GM23338 (cell line): ENCODE measurements around the gene RILPL1. TPM values are rescaled to one million over a fixed set of nuclear protein-coding genes. Genes with fewer than 3 reads are reported as not detected.

Source experiments
- ATAC-seq: fragments of 200-7000 bp; cut with Tn5 transposase; 3 replicates; pipeline ENCODE4 v1.9.1; 2020
- DNase-seq: peaks from one replicate; pipeline ENCODE4 v3.0.0-alpha.2; 2015; ENCODE audit warnings: low spot score
- H2AFZ ChIP-seq: fragments of 200-600 bp; sonication (generic); 2 replicates; pipeline ENCODE4 v1.8.0; 2016; ENCODE audit warnings: antibody characterized with exemption, mild to moderate bottlenecking, moderate library complexity
- H3F3A ChIP-seq: fragments of 200-600 bp; sonication (generic); replicated peaks from 2 replicates; pipeline ENCODE4 v1.8.0; 2017; ENCODE audit warnings: antibody characterized with exemption, mixed run types, low read depth
- H3K27ac ChIP-seq: fragments of 200-600 bp; sonication (generic); 2 replicates; pipeline ENCODE4 v1.6.1; 2016; ENCODE audit warnings: low read depth
- H3K27me3 ChIP-seq: fragments of 200-600 bp; sonication (generic); 2 replicates; pipeline ENCODE4 v1.8.0; 2016; ENCODE audit warnings: mild to moderate bottlenecking, mixed run types, moderate library complexity; ENCODE audit not compliant: insufficient read depth
- H3K36me3 ChIP-seq: fragments of 200-600 bp; sonication (generic); 2 replicates; pipeline ENCODE4 v1.8.0; 2016; ENCODE audit warnings: mild to moderate bottlenecking; ENCODE audit not compliant: insufficient read depth
- H3K4me1 ChIP-seq: fragments of 200-600 bp; sonication (generic); 2 replicates; pipeline ENCODE4 v1.8.0; 2016; ENCODE audit warnings: mild to moderate bottlenecking, moderate library complexity; ENCODE audit not compliant: insufficient read depth
- H3K4me2 ChIP-seq: fragments of 200-600 bp; sonication (generic); 2 replicates; pipeline ENCODE4 v1.7.1; 2017; ENCODE audit warnings: mixed run types
- H3K4me3 ChIP-seq: fragments of 200-600 bp; sonication (generic); 2 replicates; pipeline ENCODE4 v1.6.1; 2016; ENCODE audit warnings: mixed run types
- H3K79me2 ChIP-seq: fragments of 200-600 bp; sonication (generic); replicated peaks from 2 replicates; pipeline ENCODE4 v1.8.0; 2017; ENCODE audit warnings: mild to moderate bottlenecking; ENCODE audit not compliant: insufficient read depth
- H3K9me2 ChIP-seq: fragments of 200-600 bp; sonication (generic); 2 replicates; pipeline ENCODE4 v1.8.0; 2017; ENCODE audit not compliant: insufficient read depth
- H4K20me1 ChIP-seq: fragments of 200-600 bp; sonication (generic); replicated peaks from 2 replicates; pipeline ENCODE4 v1.8.0; 2017; ENCODE audit warnings: mild to moderate bottlenecking; ENCODE audit not compliant: insufficient read depth
- H3K27ac Mint-ChIP-seq: 2 replicates; pipeline ENCODE4 v1.8.0; 2020; ENCODE audit warnings: inconsistent platforms, mild to moderate bottlenecking, moderate library complexity, mixed read lengths
- H3K27me3 Mint-ChIP-seq: 3 replicates; pipeline ENCODE4 v1.8.0; 2022; ENCODE audit warnings: low read depth, mild to moderate bottlenecking, moderate library complexity, mixed read lengths, inconsistent platforms; ENCODE audit not compliant: insufficient read depth, poor library complexity
- H3K36me3 Mint-ChIP-seq: 3 replicates; pipeline ENCODE4 v1.8.0; 2021; ENCODE audit warnings: low read depth, mild to moderate bottlenecking, inconsistent platforms, moderate library complexity, mixed read lengths
- H3K4me1 Mint-ChIP-seq: 3 replicates; pipeline ENCODE4 v1.8.0; 2020; ENCODE audit warnings: mild to moderate bottlenecking, inconsistent platforms, mixed read lengths
- H3K4me3 Mint-ChIP-seq: 3 replicates; pipeline ENCODE4 v1.8.0; 2021; ENCODE audit warnings: moderate library complexity, mild to moderate bottlenecking, inconsistent platforms, mixed read lengths
- H3K9me3 Mint-ChIP-seq: 3 replicates; pipeline ENCODE4 v1.8.0; 2020; ENCODE audit warnings: moderate library complexity, mild to moderate bottlenecking, inconsistent platforms, mixed read lengths
- EZH2 ChIP-seq: fragments of 200-600 bp; sonication (generic); IDR thresholded peaks from one replicate; pipeline ENCODE4 v1.8.0; 2017; ENCODE audit warnings: antibody characterized with exemption, mild to moderate bottlenecking, low read depth; ENCODE audit not compliant: unreplicated experiment
- JUNB ChIP-seq: IDR thresholded peaks from one replicate; pipeline ENCODE4 v1.6.1; 2016; ENCODE audit warnings: antibody characterized with exemption; ENCODE audit not compliant: unreplicated experiment
- NANOG ChIP-seq: IDR thresholded peaks from 2 replicates; pipeline ENCODE4 v1.6.1; 2016; ENCODE audit warnings: antibody characterized with exemption, borderline replicate concordance
- STAT1 ChIP-seq: IDR thresholded peaks from one replicate; pipeline ENCODE4 v1.6.1; 2016; ENCODE audit warnings: antibody characterized with exemption; ENCODE audit not compliant: unreplicated experiment
- ZNF114 ChIP-seq: fragments of 250-450 bp; sonication (Bioruptor Pico); IDR thresholded peaks from 2 replicates; pipeline ENCODE4 v1.5.0; 2020; ENCODE audit warnings: mild to moderate bottlenecking, moderate library complexity
- ZNF331 ChIP-seq: fragments of 250-450 bp; sonication (Bioruptor Pico); IDR thresholded peaks from 2 replicates; pipeline ENCODE4 v1.5.0; 2020; ENCODE audit warnings: low read depth, mild to moderate bottlenecking, moderate library complexity
- polyA plus RNA-seq: library from polyadenylated mRNA; unstranded; fragments of >200 nt; fragmentation: Nextera tagmentation; extraction: Ambion mirVana; gene quantifications from 2 replicates; pipeline ENCODE4 v1.2.1, GENCODE V29; 2016
- total RNA-seq: library from RNA; depleted of rRNA; stranded (reverse); fragments of >200 nt; shearing (Covaris generic); gene quantifications from 2 replicates; pipeline ENCODE4 v1.2.3, GENCODE V29; 2014
- TF ChIP-seq, protein P1 (sequence below): IDR thresholded peaks from one replicate; pipeline ENCODE4 v1.6.1; 2018; ENCODE audit warnings: antibody characterized with exemption; ENCODE audit not compliant: unreplicated experiment
- TF ChIP-seq, protein P2 (sequence below): fragments of 250-450 bp; sonication (Bioruptor Pico); IDR thresholded peaks from 2 replicates; pipeline ENCODE4 v1.5.0; 2020; ENCODE audit warnings: mild to moderate bottlenecking, moderate library complexity
- TF ChIP-seq, protein P3 (sequence below), 2 experiments: fragments of 200-600 bp in 1 of 2; sonication (generic) in 1 of 2; conservative IDR thresholded peaks; 2 replicates each; pipeline versions ENCODE4 v1.5.1 to v1.6.1; 2016 to 2017; ENCODE audit warnings: antibody characterized with exemption in 2 of 2, low read depth in 2 of 2, mild to moderate bottlenecking in 2 of 2, moderate library complexity in 1 of 2
- TF ChIP-seq, protein P4 (sequence below): IDR thresholded peaks from 2 replicates; pipeline ENCODE4 v1.6.1; 2016; ENCODE audit warnings: antibody characterized with exemption

RILPL1 gene
- total and polyA plus RNA-seq, 2 experiments from 2014 or later = 3.9 to 7.9 TPM

DNA sequence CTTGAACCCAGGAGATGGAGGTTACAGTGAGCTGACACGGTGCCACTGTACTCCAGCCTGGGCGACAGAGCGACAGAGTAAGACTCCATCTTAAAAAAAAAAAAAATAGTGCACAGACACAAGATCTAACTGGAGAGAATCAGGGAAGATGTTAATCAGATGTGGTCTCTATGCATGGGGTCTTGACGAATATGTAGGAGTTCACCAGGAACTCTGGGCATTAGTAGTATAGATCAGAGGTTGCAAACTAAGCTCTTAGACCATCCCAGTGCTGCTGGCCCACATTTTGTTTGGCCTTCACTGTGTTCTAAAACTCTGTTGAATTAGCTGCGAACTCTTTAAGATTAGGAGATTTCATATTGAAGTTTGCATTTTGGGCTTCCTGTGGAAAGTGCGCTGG is 43.9 kb downstream of the RILPL1 start:
- DNase-seq = no peak
- Histone ChIP-seq H3K4me2 (no peak overlapping the region), H3K4me1 (no peaks in the 10 kb centered on the region), H3K27ac (no peak overlapping the region), H3K9me2 (no peaks in the 10 kb centered on the region), H3K27me3 (no peaks in the 10 kb centered on the region), H3K4me3 (no peak overlapping the region), H4K20me1 (no peaks in the 10 kb centered on the region), H3F3A (no peaks in the 10 kb centered on the region), H3K79me2 (no peaks in the 10 kb centered on the region), H2AFZ (no peak overlapping the region), H3K36me3 (no peaks in the 10 kb centered on the region)
- Mint-ChIP-seq H3K27me3 (peaks cover 9% of the 10 kb centered on the region), H3K4me1 (peaks cover 14% of the 10 kb centered on the region), H3K4me3 (no peak overlapping the region), H3K9me3 (no peaks in the 10 kb centered on the region), H3K27ac (no peak overlapping the region), H3K36me3 (no peaks in the 10 kb centered on the region; the same call in 2 of the 3 replicates)
- no peak for ATAC-seq
- TF ChIP-seq JUNB = no peak
- TF ChIP-seq NANOG = no peak
- TF ChIP-seq ZNF114 (CRISPR knock-in tag) = no peak
- TF ChIP-seq EZH2 = no peak
- TF ChIP-seq, protein P1, sequence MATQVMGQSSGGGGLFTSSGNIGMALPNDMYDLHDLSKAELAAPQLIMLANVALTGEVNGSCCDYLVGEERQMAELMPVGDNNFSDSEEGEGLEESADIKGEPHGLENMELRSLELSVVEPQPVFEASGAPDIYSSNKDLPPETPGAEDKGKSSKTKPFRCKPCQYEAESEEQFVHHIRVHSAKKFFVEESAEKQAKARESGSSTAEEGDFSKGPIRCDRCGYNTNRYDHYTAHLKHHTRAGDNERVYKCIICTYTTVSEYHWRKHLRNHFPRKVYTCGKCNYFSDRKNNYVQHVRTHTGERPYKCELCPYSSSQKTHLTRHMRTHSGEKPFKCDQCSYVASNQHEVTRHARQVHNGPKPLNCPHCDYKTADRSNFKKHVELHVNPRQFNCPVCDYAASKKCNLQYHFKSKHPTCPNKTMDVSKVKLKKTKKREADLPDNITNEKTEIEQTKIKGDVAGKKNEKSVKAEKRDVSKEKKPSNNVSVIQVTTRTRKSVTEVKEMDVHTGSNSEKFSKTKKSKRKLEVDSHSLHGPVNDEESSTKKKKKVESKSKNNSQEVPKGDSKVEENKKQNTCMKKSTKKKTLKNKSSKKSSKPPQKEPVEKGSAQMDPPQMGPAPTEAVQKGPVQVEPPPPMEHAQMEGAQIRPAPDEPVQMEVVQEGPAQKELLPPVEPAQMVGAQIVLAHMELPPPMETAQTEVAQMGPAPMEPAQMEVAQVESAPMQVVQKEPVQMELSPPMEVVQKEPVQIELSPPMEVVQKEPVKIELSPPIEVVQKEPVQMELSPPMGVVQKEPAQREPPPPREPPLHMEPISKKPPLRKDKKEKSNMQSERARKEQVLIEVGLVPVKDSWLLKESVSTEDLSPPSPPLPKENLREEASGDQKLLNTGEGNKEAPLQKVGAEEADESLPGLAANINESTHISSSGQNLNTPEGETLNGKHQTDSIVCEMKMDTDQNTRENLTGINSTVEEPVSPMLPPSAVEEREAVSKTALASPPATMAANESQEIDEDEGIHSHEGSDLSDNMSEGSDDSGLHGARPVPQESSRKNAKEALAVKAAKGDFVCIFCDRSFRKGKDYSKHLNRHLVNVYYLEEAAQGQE = no peak
- TF ChIP-seq, protein P2, sequence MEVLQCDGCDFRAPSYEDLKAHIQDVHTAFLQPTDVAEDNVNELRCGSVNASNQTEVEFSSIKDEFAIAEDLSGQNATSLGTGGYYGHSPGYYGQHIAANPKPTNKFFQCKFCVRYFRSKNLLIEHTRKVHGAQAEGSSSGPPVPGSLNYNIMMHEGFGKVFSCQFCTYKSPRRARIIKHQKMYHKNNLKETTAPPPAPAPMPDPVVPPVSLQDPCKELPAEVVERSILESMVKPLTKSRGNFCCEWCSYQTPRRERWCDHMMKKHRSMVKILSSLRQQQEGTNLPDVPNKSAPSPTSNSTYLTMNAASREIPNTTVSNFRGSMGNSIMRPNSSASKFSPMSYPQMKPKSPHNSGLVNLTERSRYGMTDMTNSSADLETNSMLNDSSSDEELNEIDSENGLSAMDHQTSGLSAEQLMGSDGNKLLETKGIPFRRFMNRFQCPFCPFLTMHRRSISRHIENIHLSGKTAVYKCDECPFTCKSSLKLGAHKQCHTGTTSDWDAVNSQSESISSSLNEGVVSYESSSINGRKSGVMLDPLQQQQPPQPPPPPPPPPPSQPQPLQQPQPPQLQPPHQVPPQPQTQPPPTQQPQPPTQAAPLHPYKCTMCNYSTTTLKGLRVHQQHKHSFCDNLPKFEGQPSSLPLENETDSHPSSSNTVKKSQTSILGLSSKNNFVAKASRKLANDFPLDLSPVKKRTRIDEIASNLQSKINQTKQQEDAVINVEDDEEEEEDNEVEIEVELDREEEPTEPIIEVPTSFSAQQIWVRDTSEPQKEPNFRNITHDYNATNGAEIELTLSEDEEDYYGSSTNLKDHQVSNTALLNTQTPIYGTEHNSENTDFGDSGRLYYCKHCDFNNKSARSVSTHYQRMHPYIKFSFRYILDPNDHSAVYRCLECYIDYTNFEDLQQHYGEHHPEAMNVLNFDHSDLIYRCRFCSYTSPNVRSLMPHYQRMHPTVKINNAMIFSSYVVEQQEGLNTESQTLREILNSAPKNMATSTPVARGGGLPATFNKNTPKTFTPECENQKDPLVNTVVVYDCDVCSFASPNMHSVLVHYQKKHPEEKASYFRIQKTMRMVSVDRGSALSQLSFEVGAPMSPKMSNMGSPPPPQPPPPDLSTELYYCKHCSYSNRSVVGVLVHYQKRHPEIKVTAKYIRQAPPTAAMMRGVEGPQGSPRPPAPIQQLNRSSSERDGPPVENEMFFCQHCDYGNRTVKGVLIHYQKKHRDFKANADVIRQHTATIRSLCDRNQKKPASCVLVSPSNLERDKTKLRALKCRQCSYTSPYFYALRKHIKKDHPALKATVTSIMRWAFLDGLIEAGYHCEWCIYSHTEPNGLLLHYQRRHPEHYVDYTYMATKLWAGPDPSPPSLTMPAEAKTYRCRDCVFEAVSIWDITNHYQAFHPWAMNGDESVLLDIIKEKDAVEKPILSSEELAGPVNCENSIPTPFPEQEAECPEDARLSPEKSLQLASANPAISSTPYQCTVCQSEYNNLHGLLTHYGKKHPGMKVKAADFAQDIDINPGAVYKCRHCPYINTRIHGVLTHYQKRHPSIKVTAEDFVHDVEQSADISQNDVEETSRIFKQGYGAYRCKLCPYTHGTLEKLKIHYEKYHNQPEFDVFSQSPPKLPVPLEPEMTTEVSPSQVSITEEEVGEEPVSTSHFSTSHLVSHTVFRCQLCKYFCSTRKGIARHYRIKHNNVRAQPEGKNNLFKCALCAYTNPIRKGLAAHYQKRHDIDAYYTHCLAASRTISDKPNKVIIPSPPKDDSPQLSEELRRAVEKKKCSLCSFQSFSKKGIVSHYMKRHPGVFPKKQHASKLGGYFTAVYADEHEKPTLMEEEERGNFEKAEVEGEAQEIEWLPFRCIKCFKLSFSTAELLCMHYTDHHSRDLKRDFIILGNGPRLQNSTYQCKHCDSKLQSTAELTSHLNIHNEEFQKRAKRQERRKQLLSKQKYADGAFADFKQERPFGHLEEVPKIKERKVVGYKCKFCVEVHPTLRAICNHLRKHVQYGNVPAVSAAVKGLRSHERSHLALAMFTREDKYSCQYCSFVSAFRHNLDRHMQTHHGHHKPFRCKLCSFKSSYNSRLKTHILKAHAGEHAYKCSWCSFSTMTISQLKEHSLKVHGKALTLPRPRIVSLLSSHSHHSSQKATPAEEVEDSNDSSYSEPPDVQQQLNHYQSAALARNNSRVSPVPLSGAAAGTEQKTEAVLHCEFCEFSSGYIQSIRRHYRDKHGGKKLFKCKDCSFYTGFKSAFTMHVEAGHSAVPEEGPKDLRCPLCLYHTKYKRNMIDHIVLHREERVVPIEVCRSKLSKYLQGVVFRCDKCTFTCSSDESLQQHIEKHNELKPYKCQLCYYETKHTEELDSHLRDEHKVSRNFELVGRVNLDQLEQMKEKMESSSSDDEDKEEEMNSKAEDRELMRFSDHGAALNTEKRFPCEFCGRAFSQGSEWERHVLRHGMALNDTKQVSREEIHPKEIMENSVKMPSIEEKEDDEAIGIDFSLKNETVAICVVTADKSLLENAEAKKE = no peak
- no peak for TF ChIP-seq STAT1
- TF ChIP-seq, protein P3, sequence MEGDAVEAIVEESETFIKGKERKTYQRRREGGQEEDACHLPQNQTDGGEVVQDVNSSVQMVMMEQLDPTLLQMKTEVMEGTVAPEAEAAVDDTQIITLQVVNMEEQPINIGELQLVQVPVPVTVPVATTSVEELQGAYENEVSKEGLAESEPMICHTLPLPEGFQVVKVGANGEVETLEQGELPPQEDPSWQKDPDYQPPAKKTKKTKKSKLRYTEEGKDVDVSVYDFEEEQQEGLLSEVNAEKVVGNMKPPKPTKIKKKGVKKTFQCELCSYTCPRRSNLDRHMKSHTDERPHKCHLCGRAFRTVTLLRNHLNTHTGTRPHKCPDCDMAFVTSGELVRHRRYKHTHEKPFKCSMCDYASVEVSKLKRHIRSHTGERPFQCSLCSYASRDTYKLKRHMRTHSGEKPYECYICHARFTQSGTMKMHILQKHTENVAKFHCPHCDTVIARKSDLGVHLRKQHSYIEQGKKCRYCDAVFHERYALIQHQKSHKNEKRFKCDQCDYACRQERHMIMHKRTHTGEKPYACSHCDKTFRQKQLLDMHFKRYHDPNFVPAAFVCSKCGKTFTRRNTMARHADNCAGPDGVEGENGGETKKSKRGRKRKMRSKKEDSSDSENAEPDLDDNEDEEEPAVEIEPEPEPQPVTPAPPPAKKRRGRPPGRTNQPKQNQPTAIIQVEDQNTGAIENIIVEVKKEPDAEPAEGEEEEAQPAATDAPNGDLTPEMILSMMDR (conservative IDR thresholded peaks at IDR 0.05; ENCODE audit: low read depth in 2 of 2) = no peak
- no peak for TF ChIP-seq ZNF331 (CRISPR knock-in tag)
- TF ChIP-seq, protein P4, sequence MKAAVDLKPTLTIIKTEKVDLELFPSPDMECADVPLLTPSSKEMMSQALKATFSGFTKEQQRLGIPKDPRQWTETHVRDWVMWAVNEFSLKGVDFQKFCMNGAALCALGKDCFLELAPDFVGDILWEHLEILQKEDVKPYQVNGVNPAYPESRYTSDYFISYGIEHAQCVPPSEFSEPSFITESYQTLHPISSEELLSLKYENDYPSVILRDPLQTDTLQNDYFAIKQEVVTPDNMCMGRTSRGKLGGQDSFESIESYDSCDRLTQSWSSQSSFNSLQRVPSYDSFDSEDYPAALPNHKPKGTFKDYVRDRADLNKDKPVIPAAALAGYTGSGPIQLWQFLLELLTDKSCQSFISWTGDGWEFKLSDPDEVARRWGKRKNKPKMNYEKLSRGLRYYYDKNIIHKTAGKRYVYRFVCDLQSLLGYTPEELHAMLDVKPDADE = no peak
